K562 (cell line): ENCODE results near the gene RER1. TPM values are rescaled to one million over a fixed set of nuclear protein-coding genes. Genes with fewer than 3 reads are reported as not detected.

Experiments
- ATAC-seq: fragments of 200-7000 bp; cut with Tn5 transposase; 3 replicates; pipeline ENCODE4 v1.9.1; 2020; ENCODE audit warnings: moderate library complexity
- BruUV-seq: library from RNA; stranded (reverse); fragments of 400-500 nt; replicated peaks from 2 replicates; lab custom pipeline; 2021; lab: Mats Ljungman, UMichigan
- CTCF ChIA-PET: fragments of 300-600 bp; formaldehyde crosslinking; extraction: SDS; loops from one replicate; lab custom pipeline; 2021; ENCODE audit warnings: low intra/inter-chr PET ratio; lab: Yijun Ruan, JAX
- POLR2A ChIA-PET: fragments of 300-600, 350-650 bp; sonication (Branson Sonifier 250); formaldehyde crosslinking; extraction: SDS; loops from one replicate; lab custom pipeline; 2021; ENCODE audit warnings: antibody characterized with exemption, inconsistent platforms; lab: Yijun Ruan, JAX
- DNase-seq, 4 experiments: peaks; one replicate each; pipeline versions ENCODE4 v3.0.0 to v3.0.0-alpha.2; 2011 to 2018; ENCODE audit warnings: low spot score in 3 of 4, mixed read lengths in 3 of 4; ENCODE audit errors: extremely low read depth in 1 of 4
- FAIRE-seq: peaks from 2 replicates; lab custom pipeline; 2011; peaks lifted over from hg19 to GRCh38; lab: Jason Lieb, UNC
- H2AFZ ChIP-seq: 2 replicates; pipeline ENCODE4 v1.6.0; 2011; ENCODE audit warnings: low read depth, low read length, control low read depth, inconsistent platforms
- H3K27ac ChIP-seq: fragments of 200-600 bp; 3 replicates; pipeline ENCODE4 v1.8.0; 2011; ENCODE audit warnings: low read depth, mild to moderate bottlenecking, control low read depth, inconsistent platforms, low read length, moderate library complexity, mixed read lengths; ENCODE audit errors: extremely low read depth
- H3K27me3 ChIP-seq, 2 experiments: fragments of 300-600 bp in 1 of 2; 2 replicates in 1 of 2; 3 replicates in 1 of 2; pipeline versions ENCODE4 v1.6.0 to v1.8.0; 2011; ENCODE audit warnings: inconsistent platforms in 2 of 2, low read length in 2 of 2, mild to moderate bottlenecking in 1 of 2, mixed read lengths in 1 of 2, moderate library complexity in 1 of 2; ENCODE audit not compliant: control insufficient read depth in 2 of 2, insufficient read depth in 2 of 2
- H3K36me3 ChIP-seq: fragments of 300-600 bp; 3 replicates; pipeline ENCODE4 v1.8.0; 2011; ENCODE audit warnings: mild to moderate bottlenecking, low read length, inconsistent platforms; ENCODE audit not compliant: control insufficient read depth, insufficient read depth
- H3K4me1 ChIP-seq, 2 experiments: fragments of 200-600 bp in 1 of 2; replicated peaks in 1 of 2; 2 replicates in 1 of 2; 3 replicates in 1 of 2; pipeline versions ENCODE4 v1.5.1 to v1.8.0; 2011; ENCODE audit warnings: inconsistent platforms in 2 of 2, low read length in 2 of 2, mild to moderate bottlenecking in 1 of 2, mixed read lengths in 1 of 2, moderate library complexity in 1 of 2; ENCODE audit not compliant: control insufficient read depth in 2 of 2, insufficient read depth in 2 of 2
- H3K4me2 ChIP-seq: 2 replicates; pipeline ENCODE4 v1.6.1; 2011; ENCODE audit warnings: low read length, control low read depth, inconsistent platforms, mixed read lengths; ENCODE audit not compliant: insufficient read depth
- H3K4me3 ChIP-seq: fragments of 200-600 bp; sonication (generic), shearing (Covaris generic); 2 replicates; pipeline ENCODE4 v1.5.1; 2016; ENCODE audit warnings: control low read depth, inconsistent platforms
- H3K79me2 ChIP-seq: fragments of 200-600 bp; 3 replicates; pipeline ENCODE4 v1.8.0; 2011; ENCODE audit warnings: low read length, inconsistent platforms; ENCODE audit not compliant: control insufficient read depth, insufficient read depth
- H3K9ac ChIP-seq, 2 experiments: 2 replicates each; pipeline versions ENCODE4 v1.6.0 to v1.6.1; 2011; ENCODE audit warnings: low read depth in 2 of 2, low read length in 2 of 2, control low read depth in 1 of 2, inconsistent platforms in 1 of 2, mild to moderate bottlenecking in 1 of 2, mixed read lengths in 1 of 2; ENCODE audit not compliant: insufficient read depth in 1 of 2
- H3K9me1 ChIP-seq: one replicate; pipeline ENCODE4 v1.6.0; 2011; ENCODE audit warnings: inconsistent platforms, mild to moderate bottlenecking, low read length, moderate library complexity; ENCODE audit not compliant: control insufficient read depth, insufficient read depth
- H3K9me3 ChIP-seq: replicated peaks from 2 replicates; pipeline ENCODE4 v1.5.1; 2011; ENCODE audit warnings: low read depth, low read length, inconsistent platforms; ENCODE audit not compliant: control insufficient read depth, insufficient read depth
- H4K20me1 ChIP-seq: replicated peaks from 2 replicates; pipeline ENCODE4 v1.6.1; 2011; ENCODE audit warnings: low read length, inconsistent platforms, mixed read lengths; ENCODE audit not compliant: control insufficient read depth, insufficient read depth
- CBFA2T3 ChIP-seq: fragments of 450-650 bp; IDR thresholded peaks from 2 replicates; pipeline ENCODE4 v1.6.1; 2017
- FOXK1 ChIP-seq: sonication (generic); formaldehyde crosslinking; IDR thresholded peaks from 2 replicates; pipeline ENCODE4 v1.8.0; 2022; ENCODE audit warnings: missing genetic modification reagents, mild to moderate bottlenecking, borderline replicate concordance
- HEY1 ChIP-seq: fragments of 250-450 bp; sonication (Bioruptor Pico); IDR thresholded peaks from 2 replicates; pipeline ENCODE4 v1.5.0; 2020; ENCODE audit warnings: mild to moderate bottlenecking, moderate library complexity, borderline replicate concordance
- RB1 ChIP-seq: fragments of 450-650 bp; IDR thresholded peaks from 2 replicates; pipeline ENCODE4 v1.6.1; 2017; ENCODE audit warnings: low read depth, mild to moderate bottlenecking
- SMAD1 ChIP-seq: fragments of 150-350 bp; IDR thresholded peaks from 2 replicates; pipeline ENCODE4 v1.6.1; 2014; ENCODE audit warnings: low read length, low read depth; ENCODE audit not compliant: partially characterized antibody
- YY1 ChIP-seq, 3 experiments: IDR thresholded peaks; 2 replicates each; pipeline ENCODE4 v1.6.1; 2011; ENCODE audit warnings: low read length in 2 of 3, mild to moderate bottlenecking in 2 of 3, moderate library complexity in 2 of 3, borderline replicate concordance in 1 of 3, control low read depth in 1 of 3, low read depth in 1 of 3; ENCODE audit not compliant: insufficient read depth in 3 of 3, insufficient replicate concordance in 2 of 3, control insufficient read depth in 1 of 3, insufficient read length in 1 of 3; ENCODE audit errors: extremely low read depth in 1 of 3
- WGBS: fragments of 100-300 bp; shearing (Covaris generic); methylation state at CpG from one replicate; pipeline ENCODE4 v1.1.6; 2016; ENCODE audit warnings: low coverage, mixed read lengths; ENCODE audit not compliant: insufficient coverage; ENCODE audit errors: missing lambda C conversion rate; 5-methylcytosine and 5-hydroxymethylcytosine counted together
- in situ Hi-C: fragments of 300-500 bp; cut with MboI; formaldehyde crosslinking; loops from 4 replicates; pipeline ENCODE4 v1.15.0; 2018; ENCODE audit warnings: inconsistent platforms, mixed read lengths
- intact Hi-C: fragments of 100-400 bp; cut with micrococcal nuclease; formaldehyde crosslinking; loops from 2 replicates; pipeline ENCODE4 v1.14.2; 2022
- polyA plus RNA-seq, 8 experiments: library from polyadenylated mRNA; depleted of rRNA in 4 of 8; stranded (reverse) in 5 of 8; unstranded in 3 of 8; fragments of >200 nt; fragmentation: Nextera tagmentation in 2 of 8; fragmentation: Illumina TruSeq in 1 of 8; extraction: Ambion mirVana in 2 of 8; extraction: Trizol in 1 of 8; gene quantifications; 2 replicates each; pipeline versions ENCODE4 v1.2.1 to v1.2.3, GENCODE V29; 2011 to 2014; ENCODE audit warnings: inconsistent platforms in 1 of 8, missing spikeins in 1 of 8
- total RNA-seq, 7 experiments: library from RNA; depleted of rRNA in 6 of 7; stranded (reverse); fragments of >200 nt in 6 of 7; fragmentation: Illumina TruSeq in 2 of 7; extraction: Trizol in 2 of 7; gene quantifications; 2 replicates each; pipeline versions ENCODE4 v1.2.1 to v1.2.3, GENCODE V29; 2011 to 2021; ENCODE audit warnings: low replicate concordance in 1 of 7

Gene RER1
- total and polyA plus RNA-seq, 9 of the 15 experiments (the other 6 are each of a cell fraction or from before 2014, with no cell fraction given), result 19.6 to 354 (median 183) TPM

DNA sequence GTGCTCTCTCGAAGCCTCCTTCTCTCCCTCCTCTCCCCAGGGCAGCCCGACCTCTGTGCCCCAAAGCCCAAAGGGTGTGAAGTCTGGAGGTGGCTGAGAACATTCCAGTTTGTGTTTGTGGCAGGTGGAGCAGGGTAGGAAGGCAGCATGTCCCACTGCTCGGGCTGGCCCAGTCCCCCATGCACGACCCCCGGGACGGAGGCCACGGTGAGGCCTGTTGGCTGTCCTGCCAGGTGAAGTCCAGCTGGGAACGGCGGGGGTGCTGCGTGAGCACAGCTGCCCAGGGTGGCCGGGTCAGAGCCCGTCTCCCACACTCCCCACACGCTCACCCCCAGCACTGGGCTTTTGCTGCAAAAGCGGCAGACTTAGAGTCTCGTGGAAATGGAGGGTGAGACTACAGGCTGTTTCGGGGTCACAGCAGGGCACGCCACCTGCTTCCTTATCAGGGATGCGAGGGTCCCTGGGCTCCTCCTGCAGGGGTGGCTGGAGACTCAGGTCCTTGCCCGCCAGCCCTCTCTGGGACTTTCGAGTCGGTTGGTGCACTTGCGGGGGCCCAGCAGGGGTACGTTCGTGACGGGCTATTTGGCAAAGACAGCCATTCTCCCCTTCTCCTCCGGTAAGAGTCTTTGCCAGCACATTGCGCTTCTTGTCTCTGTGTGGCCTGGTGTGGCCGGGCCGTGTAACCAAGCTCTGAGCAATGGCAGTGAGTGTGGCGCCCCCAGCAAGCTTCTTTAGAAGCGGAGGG, 40.6 kb upstream of the RER1 start:
- Histone ChIP-seq H3K9me1 (no peaks in the 10 kb centered on the region), H3K27me3 (peaks cover 78 to 90% of the 10 kb centered on the region in 2 experiments), H3K27ac (no peak overlapping the region), H3K79me2 (no peaks in the 10 kb centered on the region)
- intact Hi-C loops, result no loop called here
- no peak for TF ChIP-seq FOXK1 (CRISPR knock-in tag)
- TF ChIP-seq YY1 (IDR thresholded peaks at IDR 0.05; ENCODE audit: borderline replicate concordance in 1 of 3, control insufficient read depth in 1 of 3, extremely low read depth in 1 of 3, insufficient read depth in 3 of 3, insufficient read length in 1 of 3, insufficient replicate concordance in 2 of 3, low read depth in 1 of 3, low read length in 2 of 3), result peak in 1 of 3 experiments; percentile 5
- TF ChIP-seq, all 486 proteins: peak for 1
- no peaks in the 10 kb centered on the region for H3K36me3 ChIP-seq
- H4K20me1 ChIP-seq, result peaks cover 9% of the 10 kb centered on the region
- H3K9ac ChIP-seq, result peak overlapping the region in 1 of 2 experiments; percentile 54; a peak in 1 of 4 replicates
- 4% methylated on average over 28 of the region's 31 CpGs for WGBS
- FAIRE-seq (no peak), DNase-seq (no peak), ATAC-seq (no peak)
- peaks cover 0 to 31% of the 10 kb centered on the region in 2 experiments; a peak in 1 of 5 replicates for H3K4me1 ChIP-seq
- H2AFZ ChIP-seq, result no peak overlapping the region
- H3K9me3 ChIP-seq, result no peaks in the 10 kb centered on the region
- ChIA-PET CTCF (no interaction called here), POLR2A (interaction anchor here (0.5 to 2.1 kb wide), 3 partner anchors 10 to 144 kb away, joined by 3 to 6 read pairs (median 5); no protein-coding TSS in a partner anchor)
- in situ Hi-C loops, result no loop called here
- H3K4me2 ChIP-seq, result no peak overlapping the region
- no peak overlapping the region for H3K4me3 ChIP-seq
- no TSS peak for BruUV-seq

DNA sequence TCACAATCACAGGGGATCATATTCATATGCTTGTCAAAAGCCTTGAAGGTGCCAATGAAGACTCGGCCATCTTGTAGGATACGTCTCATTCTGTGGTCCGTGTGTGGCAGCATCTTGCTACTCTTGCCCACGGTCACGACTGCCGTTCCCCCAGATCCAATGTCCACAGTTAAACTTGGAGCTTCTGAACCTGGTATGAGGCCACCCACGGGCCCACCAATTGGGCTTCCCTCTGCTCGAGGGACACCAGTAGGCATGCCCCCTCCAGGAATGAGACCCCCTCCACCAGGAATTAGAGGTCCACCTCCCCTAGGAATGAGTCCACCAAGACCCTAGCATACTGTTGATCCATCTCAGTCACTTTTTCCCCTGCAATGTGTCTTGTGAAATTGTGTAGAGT, 39.9 kb upstream of the RER1 start:
- Histone ChIP-seq H3K9me1 (no peaks in the 10 kb centered on the region), H2AFZ (no peak overlapping the region), H3K27ac (no peak overlapping the region), H3K4me1 (peaks cover 0 to 34% of the 10 kb centered on the region in 2 experiments; a peak in 1 of 5 replicates), H3K4me2 (no peak overlapping the region), H3K9ac (no peak overlapping the region), H3K4me3 (no peak overlapping the region), H3K9me3 (no peaks in the 10 kb centered on the region), H4K20me1 (peaks cover 9% of the 10 kb centered on the region), H3K79me2 (no peaks in the 10 kb centered on the region), H3K27me3 (peaks cover 83 to 94% of the 10 kb centered on the region in 2 experiments), H3K36me3 (no peaks in the 10 kb centered on the region)
- intact Hi-C loops (no loop called here), in situ Hi-C loops (no loop called here)
- no TSS peak for BruUV-seq
- FAIRE-seq (no peak), DNase-seq (no peak), ATAC-seq (no peak)
- ChIA-PET POLR2A (interaction anchor here (0.5 to 2.1 kb wide), 3 partner anchors 10 to 144 kb away, joined by 3 to 6 read pairs (median 5); no protein-coding TSS in a partner anchor), CTCF (no interaction called here)
- WGBS, result 4% methylated on average over 8 of the region's 8 CpGs
- no peak for TF ChIP-seq CBFA2T3
- no peak for TF ChIP-seq SMAD1
- no peak for TF ChIP-seq RB1
- TF ChIP-seq HEY1 (CRISPR knock-in tag), result no peak
